Ectodermal cell (in vitro differentiated cells): ENCODE measurements around the gene NLRP14.

Source experiments
- H3K27ac ChIP-seq: 2 replicates; pipeline ENCODE4 v1.7.0; 2013; ENCODE audit warnings: mild to moderate bottlenecking, low read depth, low read length; ENCODE audit not compliant: insufficient read depth, poor library complexity, severe bottlenecking
- H3K27me3 ChIP-seq: 2 replicates; pipeline ENCODE4 v1.7.0; 2013; ENCODE audit warnings: mild to moderate bottlenecking, low read length; ENCODE audit not compliant: insufficient read depth, control insufficient read depth, poor library complexity, severe bottlenecking
- H3K36me3 ChIP-seq: one replicate; pipeline ENCODE4 v1.7.0; 2013; ENCODE audit warnings: low read length; ENCODE audit not compliant: control insufficient read depth, insufficient read depth
- H3K4me1 ChIP-seq: one replicate; pipeline ENCODE4 v1.7.0; 2013; ENCODE audit warnings: low read length; ENCODE audit not compliant: control insufficient read depth, insufficient read depth
- H3K4me3 ChIP-seq: 2 replicates; pipeline ENCODE4 v1.7.0; 2013; ENCODE audit warnings: low read depth, low read length, control low read depth; ENCODE audit not compliant: insufficient read depth
- H3K9me3 ChIP-seq: 2 replicates; pipeline ENCODE4 v1.7.0; 2013; ENCODE audit warnings: mild to moderate bottlenecking, low read length, moderate library complexity; ENCODE audit not compliant: control insufficient read depth
- WGBS, 2 experiments: methylation state at CpG; one replicate each; pipeline ENCODE4 v1.1.7; 2013; ENCODE audit warnings: missing lambda C conversion rate in 2 of 2; 5-methylcytosine and 5-hydroxymethylcytosine counted together

Gene NLRP14

GRCh38 chr11:7089328-7090251, 69.3 kb downstream of the NLRP14 start:
- no peaks in the 10 kb centered on the region for H3K36me3 ChIP-seq
- 96 to 97% methylated on average over 111 of the region's 111 CpGs for WGBS, 2 experiments
- no peak overlapping the region for H3K27ac ChIP-seq
- no peaks in the 10 kb centered on the region for H3K9me3 ChIP-seq
- no peak overlapping the region for H3K4me3 ChIP-seq
- H3K4me1 ChIP-seq = no peaks in the 10 kb centered on the region
- no peaks in the 10 kb centered on the region for H3K27me3 ChIP-seq

GRCh38 chr11:7098235-7098832, 78.1 kb downstream of the NLRP14 start:
- WGBS, 2 experiments = 8 to 10% methylated on average over 2 of the region's 2 CpGs
- H3K27ac ChIP-seq = no peak overlapping the region
- H3K36me3 ChIP-seq = no peaks in the 10 kb centered on the region
- H3K9me3 ChIP-seq = no peaks in the 10 kb centered on the region
- H3K4me3 ChIP-seq = no peak overlapping the region
- no peaks in the 10 kb centered on the region for H3K4me1 ChIP-seq
- no peaks in the 10 kb centered on the region for H3K27me3 ChIP-seq

- no peak overlapping the region for H3K4me3 ChIP-seq
- no peak overlapping the region for H3K27ac ChIP-seq
- H3K36me3 ChIP-seq = no peaks in the 10 kb centered on the region
- WGBS, 2 experiments = 67% methylated on average over 1 of the region's 1 CpG; no CpG with 5 or more reads in 1 of the 2 experiments
- H3K9me3 ChIP-seq = no peaks in the 10 kb centered on the region
- no peaks in the 10 kb centered on the region for H3K4me1 ChIP-seq
- no peaks in the 10 kb centered on the region for H3K27me3 ChIP-seq
These were observed 95.5 kb downstream of the NLRP14 start for GRCh38 chr11:7115780-7116179.

- Histone ChIP-seq H3K27me3 (no peaks in the 10 kb centered on the region), H3K9me3 (no peaks in the 10 kb centered on the region), H3K4me3 (no peak overlapping the region), H3K27ac (no peak overlapping the region), H3K36me3 (no peaks in the 10 kb centered on the region), H3K4me1 (no peaks in the 10 kb centered on the region)
- 50 to 61% methylated on average over 2 to 3 of the region's 3 CpGs for WGBS, 2 experiments
These were observed 96.1 kb downstream of the NLRP14 start for GRCh38 chr11:7116370-7116769.
